HL-60 (cell line): ENCODE results near the gene SRPK2.

Experiments used
- CTCF ChIP-seq: IDR thresholded peaks from one replicate; pipeline ENCODE4 v1.5.1; 2011; ENCODE audit warnings: low read length, control low read depth, inconsistent platforms; ENCODE audit not compliant: insufficient read depth
- POLR2AphosphoS5 ChIP-seq: IDR thresholded peaks from 2 replicates; pipeline ENCODE4 v1.6.1; 2012; ENCODE audit warnings: low read depth

- TF ChIP-seq POLR2AphosphoS5 (no peak), CTCF (no peak)
These were observed 103.4 kb downstream of the SRPK2 start for GRCh38 chr7:105285118-105285874.
